Frontal cortex (tissue), 4 donors: ENCODE data around the gene GPSM1. TPM values are rescaled to one million over a fixed set of nuclear protein-coding genes. Genes with fewer than 3 reads are reported as not detected.

Experiments used
- DNase-seq, 2 donors: peaks; one replicate each; pipeline ENCODE4 v3.0.0; 2012; ENCODE audit warnings: low spot score in 2 of 2
- FAIRE-seq: peaks from 2 replicates; lab custom pipeline; 2012; peaks lifted over from hg19 to GRCh38; lab: Jason Lieb, UNC
- total RNA-seq: library from RNA; depleted of rRNA; stranded (reverse); fragments of >200 nt; gene quantifications from one replicate; pipeline ENCODE4 v1.2.3, GENCODE V29; 2014
- donor health status: control.
- donor health status: control.
- donor health status: control.

The GPSM1 gene
- total RNA-seq, 1 donor from 2014 or later = 71.7 TPM

GRCh38 chr9:136328011-136328621 is 777 bp downstream of the GPSM1 start:
- DNase-seq (no peak), FAIRE-seq (no peak)

DNA sequence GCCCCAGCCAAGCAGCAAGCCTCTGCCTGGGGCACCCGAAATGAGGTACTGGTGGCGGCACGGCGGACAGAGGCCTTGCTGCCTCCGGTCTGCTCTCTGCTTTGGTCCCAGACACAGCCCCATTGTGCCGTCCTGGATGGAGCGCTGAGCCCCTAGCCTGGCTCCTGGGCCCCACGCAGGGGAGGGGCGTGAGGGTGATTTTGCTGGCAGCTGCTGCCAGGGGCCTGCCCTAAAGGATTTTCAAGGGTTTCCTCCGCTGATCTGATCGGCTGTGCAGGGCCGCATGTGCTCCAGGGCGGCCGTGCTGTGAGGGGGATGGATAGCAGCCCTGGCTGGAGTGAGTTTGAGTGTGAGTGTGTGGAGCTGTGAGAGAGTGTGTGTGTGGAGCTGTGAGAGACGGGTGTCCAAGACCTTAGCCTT is 1.3 kb downstream of the GPSM1 start:
- DNase-seq = peak; percentile 73 to 79
- FAIRE-seq = no peak

- peak in 1 of 2 donors; percentile 52 for DNase-seq
- FAIRE-seq = no peak
Observed at GRCh38 chr9:136329211-136329627, 1.9 kb downstream of the GPSM1 start.

GRCh38 chr9:136329636-136330405 is 2.5 kb downstream of the GPSM1 start:
- no peak for DNase-seq
- no peak for FAIRE-seq

DNA sequence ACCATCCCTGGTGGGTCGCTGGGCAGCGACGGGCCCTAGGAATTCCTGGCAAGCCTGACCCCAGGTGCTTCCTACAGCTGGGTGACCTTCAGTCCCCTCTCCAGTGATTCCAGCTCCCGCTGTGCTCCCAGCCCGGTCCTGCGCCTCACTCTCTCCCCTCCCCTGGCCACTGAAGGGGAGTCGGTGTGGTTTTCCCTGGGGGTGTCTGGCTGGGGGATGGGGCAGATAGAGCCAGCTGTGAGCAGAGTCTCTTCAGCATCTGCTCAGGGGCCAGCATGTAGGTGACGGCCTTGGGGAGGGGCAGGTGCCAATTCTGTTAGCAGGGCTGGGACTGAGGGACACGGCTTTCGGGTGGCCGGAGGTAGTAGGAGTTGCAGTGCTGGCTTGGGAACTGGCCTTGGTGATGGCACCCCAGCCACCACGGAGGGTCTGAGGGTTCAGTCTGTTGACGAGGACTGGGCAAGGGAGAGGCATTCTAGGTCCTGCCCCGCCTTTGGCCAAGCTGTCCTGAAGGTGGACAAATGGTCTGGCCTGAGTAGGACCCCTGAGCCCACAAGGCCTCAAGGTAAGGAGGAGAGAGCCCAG is 3.2 kb downstream of the GPSM1 start:
- no peak for DNase-seq
- FAIRE-seq = no peak

DNA sequence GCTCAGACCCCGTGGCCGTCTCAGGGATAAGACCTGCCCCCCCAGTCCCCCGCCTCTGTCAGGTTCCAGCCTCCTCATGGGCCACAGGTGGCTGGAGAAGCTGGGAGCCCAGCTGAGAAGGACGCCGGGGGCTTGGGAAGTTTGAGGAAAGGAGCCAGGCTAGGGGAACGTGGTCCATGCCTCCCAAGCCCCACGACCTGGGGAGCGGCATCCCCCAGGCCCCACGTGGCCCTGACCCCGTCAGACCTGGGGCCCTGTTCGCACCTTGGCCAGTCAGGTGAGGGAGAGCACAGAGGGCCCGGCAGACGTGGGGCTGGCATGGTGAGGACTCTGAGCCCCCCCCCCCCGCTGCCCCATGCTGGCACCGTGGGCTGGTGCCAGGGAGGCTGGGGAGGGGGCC is 3.7 kb downstream of the GPSM1 start:
- DNase-seq (no peak), FAIRE-seq (no peak)

GRCh38 chr9:136331556-136332481 is 4.5 kb downstream of the GPSM1 start:
- FAIRE-seq (no peak), DNase-seq (no peak)

- no peak for FAIRE-seq
- DNase-seq = no peak
Observed at GRCh38 chr9:136332482-136332983, 5.2 kb downstream of the GPSM1 start.

- DNase-seq (no peak), FAIRE-seq (no peak)
Observed at GRCh38 chr9:136333045-136333444, 5.7 kb downstream of the GPSM1 start.

- FAIRE-seq (no peak), DNase-seq (no peak)
Observed at GRCh38 chr9:136333486-136333885, 6.1 kb downstream of the GPSM1 start.

GRCh38 chr9:136334541-136334940 is 7.2 kb downstream of the GPSM1 start:
- DNase-seq = no peak

DNA sequence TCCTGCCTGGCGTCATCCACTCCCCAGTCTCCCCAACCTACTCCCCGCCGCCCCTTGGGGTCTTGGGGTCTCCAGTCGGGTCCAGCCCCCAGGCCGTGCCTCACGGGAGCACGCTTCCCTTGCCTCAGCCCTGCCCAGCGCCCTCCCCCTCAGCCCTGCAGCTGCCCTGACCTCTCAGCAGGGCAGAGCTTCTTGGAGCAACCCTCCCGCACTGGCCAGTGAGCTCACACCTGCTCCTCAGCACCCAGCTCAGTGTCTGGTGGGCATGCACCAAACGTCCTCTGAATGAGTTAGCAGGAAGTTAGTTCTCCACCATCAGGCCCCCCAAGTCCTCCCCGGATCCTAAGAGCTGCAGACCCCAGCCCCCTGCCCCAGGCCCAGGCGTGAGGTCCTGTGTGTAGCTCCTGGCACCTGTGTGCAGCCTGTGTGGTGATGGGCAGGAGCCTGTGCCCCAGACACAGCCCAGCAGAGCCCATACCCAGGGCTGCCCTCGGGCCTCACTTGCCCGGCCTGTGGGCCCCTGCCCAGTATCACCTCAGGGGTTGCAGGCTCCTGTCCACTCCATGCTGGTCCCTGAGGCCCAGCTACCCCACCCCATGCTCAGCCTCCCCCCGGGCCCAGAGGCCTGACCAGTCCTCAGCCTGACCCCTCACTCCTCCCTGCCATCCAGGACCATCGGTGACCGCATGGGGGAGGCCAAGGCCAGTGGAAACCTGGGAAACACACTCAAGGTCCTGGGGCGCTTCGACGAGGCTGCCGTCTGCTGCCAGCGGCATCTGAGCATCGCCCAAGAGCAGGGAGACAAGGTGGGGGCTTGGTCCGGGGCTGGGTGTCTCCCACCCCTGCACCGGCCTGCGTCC is 8.2 kb downstream of the GPSM1 start:
- FAIRE-seq (no peak), DNase-seq (no peak)

More at GRCh38 chr9:136334541-136334940, 7.2 kb downstream of the GPSM1 start:
- FAIRE-seq = no peak

GRCh38 chr9:136336156-136336870 is 9.0 kb downstream of the GPSM1 start:
- FAIRE-seq (no peak), DNase-seq (no peak)

DNA sequence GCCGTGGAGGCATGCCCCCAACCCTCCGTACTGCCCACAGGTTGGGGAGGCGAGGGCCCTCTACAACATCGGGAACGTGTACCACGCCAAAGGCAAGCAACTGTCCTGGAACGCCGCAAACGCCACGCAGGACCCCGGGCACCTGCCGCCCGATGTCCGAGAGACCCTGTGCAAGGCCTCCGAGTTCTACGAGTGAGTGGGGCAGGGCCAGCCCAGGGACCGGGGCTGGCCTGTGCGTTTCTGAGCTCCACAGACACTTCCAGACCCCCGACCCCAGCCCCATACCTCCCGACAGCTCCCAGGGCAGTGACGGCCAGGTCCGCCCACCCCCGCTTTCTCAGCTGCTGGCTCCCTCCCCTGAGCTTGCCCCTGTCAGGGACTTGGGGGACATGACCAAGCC is 9.5 kb downstream of the GPSM1 start:
- no peak for FAIRE-seq
- DNase-seq = no peak

DNA sequence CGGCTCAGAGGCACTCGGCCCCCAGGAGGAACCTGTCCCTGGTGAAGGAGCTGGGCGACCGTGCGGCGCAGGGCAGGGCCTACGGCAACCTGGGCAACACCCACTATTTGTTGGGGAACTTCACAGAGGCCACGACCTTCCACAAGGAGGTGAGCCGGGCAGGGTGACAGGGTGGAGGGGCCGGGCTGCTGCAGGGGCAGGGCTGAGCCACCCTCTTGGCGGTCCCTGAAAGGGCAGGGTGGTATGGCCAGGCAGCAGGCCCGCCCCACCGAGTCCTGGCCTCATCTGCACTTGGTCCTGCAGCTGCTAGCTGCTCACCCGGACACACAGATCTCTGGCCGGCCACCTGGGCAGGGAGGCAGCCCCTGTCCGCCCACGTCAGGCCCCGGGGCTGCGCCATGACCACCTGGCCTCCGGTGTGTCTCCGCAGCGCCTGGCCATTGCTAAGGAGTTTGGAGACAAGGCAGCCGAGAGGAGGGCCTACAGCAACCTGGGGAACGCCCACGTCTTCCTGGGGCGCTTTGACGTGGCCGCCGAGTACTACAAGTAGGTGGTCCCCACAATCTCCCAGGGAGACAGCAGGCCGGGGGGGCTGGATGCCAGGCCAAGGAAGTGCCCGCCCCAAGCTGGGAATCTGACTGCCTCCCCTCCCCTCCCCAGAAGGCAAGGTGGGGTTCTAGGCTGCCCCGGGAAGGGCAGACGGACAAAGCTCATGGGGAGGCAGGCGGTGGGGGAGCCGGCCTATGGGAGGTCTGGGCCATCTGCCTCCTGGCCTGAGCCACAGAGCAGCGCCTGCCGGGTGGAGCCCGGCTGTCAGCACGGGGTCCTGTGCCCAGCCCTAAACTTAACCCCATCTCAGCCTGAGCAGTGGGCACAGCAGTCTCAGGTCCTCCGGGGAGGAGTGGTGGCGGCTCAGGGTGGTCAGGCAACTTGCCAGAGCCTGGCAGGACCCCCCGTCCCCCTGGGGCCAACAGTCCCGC is 10.4 kb downstream of the GPSM1 start:
- DNase-seq = no peak
- no peak for FAIRE-seq

GRCh38 chr9:136338511-136338910 is 11.2 kb downstream of the GPSM1 start:
- no peak for FAIRE-seq
- DNase-seq = no peak
